SK-N-SH (cell line): Measurements from ENCODE around the gene CEP85. TPM values are rescaled to one million over a fixed set of nuclear protein-coding genes. Genes with fewer than 3 reads are reported as not detected.

Experiments
- CTCF ChIA-PET: fragments of 300-600, 350-600 bp; formaldehyde crosslinking; extraction: SDS; loops from one replicate; lab custom pipeline; 2021; lab: Yijun Ruan, JAX
- POLR2A ChIA-PET: fragments of 350-600 bp; sonication (Branson Sonifier 250); formaldehyde crosslinking; extraction: SDS; loops from one replicate; lab custom pipeline; 2020; ENCODE audit warnings: antibody characterized with exemption, inconsistent platforms; lab: Yijun Ruan, JAX
- DNase-seq: peaks from one replicate; pipeline ENCODE4 v3.0.0; 2012
- H2AFZ ChIP-seq: fragments of 200-600 bp; sonication (generic); 2 replicates; pipeline ENCODE4 v1.8.1; 2016; ENCODE audit warnings: antibody characterized with exemption, mild to moderate bottlenecking, low read depth
- H3F3A ChIP-seq: fragments of 200-600 bp; sonication (generic); replicated peaks from 2 replicates; pipeline ENCODE3; 2016; ENCODE audit warnings: antibody characterized with exemption, mild to moderate bottlenecking; ENCODE audit not compliant: insufficient read depth
- H3K27ac ChIP-seq, 2 experiments: fragments of 200-500 bp in 1 of 2; fragments of 200-600 bp in 1 of 2; sonication (Bioruptor generic) in 1 of 2; sonication (generic), shearing (Covaris generic) in 1 of 2; 2 replicates each; pipeline versions ENCODE4 v1.5.1 to v1.6.1; 2014 to 2016; ENCODE audit warnings: low read depth in 2 of 2, inconsistent platforms in 1 of 2, low read length in 1 of 2, mild to moderate bottlenecking in 1 of 2, mixed read lengths in 1 of 2
- H3K27me3 ChIP-seq: fragments of 200-600 bp; sonication (generic), shearing (Covaris generic); 2 replicates; pipeline ENCODE4 v1.6.1; 2016; ENCODE audit warnings: mixed run types; ENCODE audit not compliant: insufficient read depth
- H3K36me3 ChIP-seq, 2 experiments: fragments of 200-500 bp in 1 of 2; fragments of 200-600 bp in 1 of 2; sonication (Bioruptor generic) in 1 of 2; sonication (generic) in 1 of 2; replicated peaks in 1 of 2; 2 replicates each; pipeline versions ENCODE3 to v1.5.1; 2014 to 2016; ENCODE audit warnings: low read length in 1 of 2, mild to moderate bottlenecking in 1 of 2; ENCODE audit not compliant: insufficient read depth in 2 of 2, control insufficient read depth in 1 of 2
- H3K4me1 ChIP-seq, 2 experiments: fragments of 200-500 bp in 1 of 2; fragments of 200-600 bp in 1 of 2; sonication (Bioruptor generic) in 1 of 2; sonication (generic), shearing (Covaris generic) in 1 of 2; 2 replicates each; pipeline versions ENCODE4 v1.5.1 to v1.6.1; 2014 to 2016; ENCODE audit warnings: low read depth in 1 of 2, low read length in 1 of 2, mixed run types in 1 of 2; ENCODE audit not compliant: insufficient read depth in 2 of 2, control insufficient read depth in 1 of 2
- H3K4me2 ChIP-seq: fragments of 200-600 bp; sonication (generic), shearing (Covaris generic); 2 replicates; pipeline ENCODE4 v1.6.1; 2017; ENCODE audit warnings: mixed run types
- H3K4me3 ChIP-seq, 2 experiments: fragments of 200-500 bp in 1 of 2; fragments of 200-600 bp in 1 of 2; sonication (Bioruptor generic) in 1 of 2; sonication (generic), shearing (Covaris generic) in 1 of 2; 2 replicates each; pipeline versions ENCODE4 v1.5.1 to v1.8.1; 2014 to 2016; ENCODE audit warnings: low read depth in 2 of 2, inconsistent platforms in 1 of 2, low read length in 1 of 2, mild to moderate bottlenecking in 1 of 2, mixed read lengths in 1 of 2, moderate library complexity in 1 of 2
- H3K79me2 ChIP-seq: fragments of 200-600 bp; sonication (generic); 2 replicates; pipeline ENCODE4 v1.8.1; 2017; ENCODE audit warnings: mild to moderate bottlenecking; ENCODE audit not compliant: insufficient read depth
- H3K9ac ChIP-seq: fragments of 200-600 bp; sonication (generic); 2 replicates; pipeline ENCODE4 v1.6.1; 2017; ENCODE audit warnings: mixed run types
- H3K9me2 ChIP-seq: fragments of 200-600 bp; sonication (generic); 2 replicates; pipeline ENCODE4 v1.6.1; 2017; ENCODE audit warnings: mixed run types
- H3K9me3 ChIP-seq: fragments of 200-600 bp; sonication (generic); 2 replicates; pipeline ENCODE4 v1.6.1; 2017; ENCODE audit warnings: mixed run types, mild to moderate bottlenecking, moderate library complexity
- H4K20me1 ChIP-seq: fragments of 200-600 bp; sonication (generic); 2 replicates; pipeline ENCODE4 v1.6.1; 2017; ENCODE audit warnings: mild to moderate bottlenecking, mixed run types; ENCODE audit not compliant: insufficient read depth
- ELF1 ChIP-seq: IDR thresholded peaks from 2 replicates; pipeline ENCODE4 v1.4.0; 2012
- EP300 ChIP-seq, 2 experiments: IDR thresholded peaks; 2 replicates each; pipeline versions ENCODE4 v1.4.0 to v1.6.1; 2012; ENCODE audit warnings: borderline replicate concordance in 1 of 2, low read depth in 1 of 2, low read length in 1 of 2
- FOSL2 ChIP-seq: IDR thresholded peaks from 2 replicates; pipeline ENCODE4 v1.4.0; 2012; ENCODE audit warnings: low read depth, mild to moderate bottlenecking, moderate library complexity, borderline replicate concordance
- FOXM1 ChIP-seq: IDR thresholded peaks from 2 replicates; pipeline ENCODE4 v1.4.0; 2012; ENCODE audit warnings: low read depth, mild to moderate bottlenecking
- MEF2A ChIP-seq: IDR thresholded peaks from 2 replicates; pipeline ENCODE4 v1.4.0; 2012; ENCODE audit warnings: low read depth, borderline replicate concordance
- NRF1 ChIP-seq: IDR thresholded peaks from 2 replicates; pipeline ENCODE4 v1.6.1; 2012; ENCODE audit warnings: low read depth, mild to moderate bottlenecking, low read length
- RCOR1 ChIP-seq: fragments of 150-350 bp; IDR thresholded peaks from 2 replicates; pipeline ENCODE4 v1.6.1; 2017; ENCODE audit warnings: antibody characterized with exemption, low read length
- REST ChIP-seq: IDR thresholded peaks from 2 replicates; pipeline ENCODE4 v1.6.1; 2012; ENCODE audit warnings: mild to moderate bottlenecking, low read depth, low read length, moderate library complexity
- SIN3A ChIP-seq: IDR thresholded peaks from 2 replicates; pipeline ENCODE4 v1.6.1; 2012; ENCODE audit warnings: low read depth, mild to moderate bottlenecking, low read length, moderate library complexity, borderline replicate concordance
- SMC3 ChIP-seq: IDR thresholded peaks from 2 replicates; pipeline ENCODE4 v1.6.1; 2012; ENCODE audit warnings: low read depth, low read length, improper control_type of control experiment
- TEAD4 ChIP-seq: IDR thresholded peaks from 2 replicates; pipeline ENCODE4 v1.4.0; 2012; ENCODE audit warnings: mild to moderate bottlenecking, borderline replicate concordance; ENCODE audit not compliant: insufficient read depth
- WGBS: methylation state at CpG from one replicate; pipeline ENCODE4 v1.1.6; 2017; ENCODE audit warnings: low lambda C conversion rate; 5-methylcytosine and 5-hydroxymethylcytosine counted together
- polyA plus RNA-seq, 3 experiments: library from polyadenylated mRNA; depleted of rRNA; stranded (reverse); fragments of >200 nt; gene quantifications; 2 replicates each; pipeline ENCODE4 v1.2.3, GENCODE V29; 2012
- TF ChIP-seq, protein P1 (sequence below): IDR thresholded peaks from 2 replicates; pipeline ENCODE4 v1.4.0; 2012; ENCODE audit warnings: low read depth, borderline replicate concordance
- TF ChIP-seq, protein P2 (sequence below): fragments of 150-350 bp; IDR thresholded peaks from 2 replicates; pipeline ENCODE4 v1.6.1; 2016; ENCODE audit warnings: mild to moderate bottlenecking, low read depth, low read length

The CEP85 gene
- polyA plus RNA-seq, 1 of the 3 experiments (the other 2 are of a cell fraction): 12.1 TPM

DNA sequence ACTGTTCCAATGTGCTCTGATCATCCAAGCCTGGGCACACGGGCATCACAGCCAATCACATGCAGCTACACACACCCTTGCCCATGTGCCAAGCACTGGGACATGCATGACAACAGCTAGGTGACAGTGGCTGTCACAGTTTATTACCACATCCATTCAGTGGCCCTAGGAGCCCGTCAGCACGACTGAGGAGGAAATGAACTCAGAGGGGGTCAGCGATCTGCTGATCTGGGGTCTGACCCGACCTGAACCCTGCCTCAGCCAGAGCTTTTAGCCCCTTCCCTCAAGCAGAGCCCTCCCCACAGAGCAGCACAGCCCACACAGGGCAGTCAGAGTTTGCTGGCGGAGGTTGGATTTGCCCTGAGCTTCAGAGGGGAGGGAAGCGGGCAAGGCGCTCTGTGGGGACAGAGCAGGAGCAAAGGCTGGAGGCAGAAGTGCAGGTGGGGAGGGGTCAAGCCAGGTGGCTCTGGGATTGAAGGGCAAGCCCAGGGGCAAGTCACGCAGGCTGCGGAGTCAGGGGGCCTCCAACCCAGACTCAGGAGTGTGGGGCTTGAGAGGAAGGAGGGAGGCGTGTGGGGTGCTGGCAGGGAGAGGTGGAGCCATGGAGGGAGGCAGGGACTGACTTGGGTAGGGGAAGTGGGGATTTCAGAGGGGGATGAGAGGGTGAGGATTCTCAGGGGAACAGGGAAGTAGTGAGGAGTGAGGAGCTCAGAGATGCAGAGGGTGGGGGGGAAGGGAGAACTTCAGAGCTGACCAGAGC, 56.3 kb downstream of the CEP85 start:
- DNase-seq: no peak
- H3K4me1 ChIP-seq: peaks cover under 1 to 30% of the 10 kb centered on the region in 2 experiments; a peak in 2 of 4 replicates
- H3K36me3 ChIP-seq: no peaks in the 10 kb centered on the region
- peaks cover 5% of the 10 kb centered on the region for H3F3A ChIP-seq
- no peaks in the 10 kb centered on the region for H3K27me3 ChIP-seq
- H3K9ac ChIP-seq: no peak overlapping the region
- CTCF ChIA-PET: interaction anchor here (1.1 to 10.7 kb wide), 6 partner anchors 11 to 126 kb away, joined by 3 to 213 read pairs (median 14); partner anchors contain the start of genes CD52 and SH3BGRL3
- POLR2A ChIA-PET: interaction anchor here (2.7 kb wide), 1 partner anchor 10 kb away, joined by 10 read pairs; the partner anchor contains the start of gene SH3BGRL3
- no peak overlapping the region for H2AFZ ChIP-seq
- no peaks in the 10 kb centered on the region for H3K9me3 ChIP-seq
- H3K27ac ChIP-seq: peak overlapping the region in 1 of 2 experiments; percentile 31; a peak in 1 of 4 replicates
- no peak overlapping the region for H3K4me3 ChIP-seq
- 90% methylated on average over 7 of the region's 11 CpGs for WGBS
- peaks cover 2% of the 10 kb centered on the region; the same call in 1 of the 2 replicates for H3K79me2 ChIP-seq
- no peaks in the 10 kb centered on the region for H4K20me1 ChIP-seq
- H3K4me2 ChIP-seq: no peak overlapping the region
- no peaks in the 10 kb centered on the region for H3K9me2 ChIP-seq
- TF ChIP-seq FOXM1 (no peak), NRF1 (no peak)

DNA sequence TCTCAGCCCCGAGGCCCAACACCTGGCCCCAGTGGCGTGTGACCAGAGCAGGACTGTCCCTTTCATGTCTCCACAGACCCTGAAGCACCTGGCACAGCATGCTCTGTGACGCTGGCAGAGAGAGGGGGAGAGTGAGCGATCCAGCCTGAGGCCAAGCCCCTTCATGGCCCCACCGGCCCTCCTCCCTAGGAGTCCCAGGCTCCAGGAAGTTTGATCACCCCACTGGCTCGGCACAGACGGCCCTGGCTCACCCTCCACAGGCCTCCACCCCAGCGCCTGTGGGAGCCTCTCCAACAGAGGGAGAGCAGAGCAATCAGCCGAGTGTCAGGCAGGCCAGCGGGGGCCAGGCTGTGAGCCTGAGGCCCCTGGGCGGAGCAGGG, 56.9 kb downstream of the CEP85 start:
- no peaks in the 10 kb centered on the region for H3K36me3 ChIP-seq
- H3K9ac ChIP-seq: no peak overlapping the region
- DNase-seq: peak; percentile 59
- peak in 1 of 2 experiments; percentile 21; a peak in 1 of 4 replicates for TF ChIP-seq EP300 (IDR thresholded peaks at IDR 0.05; ENCODE audit: borderline replicate concordance in 1 of 2, low read depth in 1 of 2, low read length in 1 of 2)
- no peak for TF ChIP-seq MEF2A
- TF ChIP-seq, all 33 proteins: peak for 1
- POLR2A ChIA-PET: no interaction called here
- H3K9me2 ChIP-seq: no peaks in the 10 kb centered on the region
- H3K27me3 ChIP-seq: no peaks in the 10 kb centered on the region
- no peak overlapping the region for H3K4me2 ChIP-seq
- H4K20me1 ChIP-seq: no peaks in the 10 kb centered on the region
- 81% methylated on average over 10 of the region's 11 CpGs for WGBS
- peak overlapping the region in 1 of 2 experiments; percentile 9; a peak in 1 of 4 replicates for H3K27ac ChIP-seq
- no peaks in the 10 kb centered on the region for H3K79me2 ChIP-seq
- H3F3A ChIP-seq: peaks cover 4% of the 10 kb centered on the region
- no peak overlapping the region for H3K4me3 ChIP-seq
- H3K4me1 ChIP-seq: peaks cover 0 to 30% of the 10 kb centered on the region in 2 experiments; a peak in 1 of 4 replicates
- H2AFZ ChIP-seq: no peak overlapping the region
- CTCF ChIA-PET: interaction anchor here (1.1 to 10.7 kb wide), 6 partner anchors 11 to 126 kb away, joined by 3 to 213 read pairs (median 14); partner anchors contain the start of genes CD52 and SH3BGRL3
- no peaks in the 10 kb centered on the region for H3K9me3 ChIP-seq

- Histone ChIP-seq H3K4me1 (peaks cover 0 to 30% of the 10 kb centered on the region in 2 experiments; a peak in 1 of 4 replicates), H3K79me2 (no peaks in the 10 kb centered on the region), H3K27ac (peak overlapping the region in 1 of 2 experiments; percentile 9; a peak in 1 of 4 replicates), H4K20me1 (no peaks in the 10 kb centered on the region), H3K27me3 (no peaks in the 10 kb centered on the region), H3F3A (no peaks in the 10 kb centered on the region), H2AFZ (no peak overlapping the region), H3K4me3 (no peak overlapping the region), H3K9ac (no peak overlapping the region), H3K36me3 (no peaks in the 10 kb centered on the region), H3K4me2 (no peak overlapping the region), H3K9me3 (no peaks in the 10 kb centered on the region), H3K9me2 (no peaks in the 10 kb centered on the region)
- WGBS: 80% methylated on average over 1 of the region's 3 CpGs
- POLR2A ChIA-PET: no interaction called here
- CTCF ChIA-PET: interaction anchor here (1.1 to 10.7 kb wide), 5 partner anchors 12 to 73 kb away, joined by 3 to 213 read pairs (median 9); partner anchors contain the start of genes CD52 and SH3BGRL3
- DNase-seq: no peak
- no peak for TF ChIP-seq RCOR1
- no peak for TF ChIP-seq FOSL2
- TF ChIP-seq ELF1: no peak
- no peak for TF ChIP-seq EP300 (IDR thresholded peaks at IDR 0.05; ENCODE audit: borderline replicate concordance in 1 of 2, low read depth in 1 of 2, low read length in 1 of 2)
- TF ChIP-seq SIN3A: no peak
- no peak for TF ChIP-seq MEF2A
- TF ChIP-seq REST: no peak
- TF ChIP-seq, protein P1, sequence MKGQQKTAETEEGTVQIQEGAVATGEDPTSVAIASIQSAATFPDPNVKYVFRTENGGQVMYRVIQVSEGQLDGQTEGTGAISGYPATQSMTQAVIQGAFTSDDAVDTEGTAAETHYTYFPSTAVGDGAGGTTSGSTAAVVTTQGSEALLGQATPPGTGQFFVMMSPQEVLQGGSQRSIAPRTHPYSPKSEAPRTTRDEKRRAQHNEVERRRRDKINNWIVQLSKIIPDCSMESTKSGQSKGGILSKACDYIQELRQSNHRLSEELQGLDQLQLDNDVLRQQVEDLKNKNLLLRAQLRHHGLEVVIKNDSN: no peak
- TF ChIP-seq, protein P2, sequence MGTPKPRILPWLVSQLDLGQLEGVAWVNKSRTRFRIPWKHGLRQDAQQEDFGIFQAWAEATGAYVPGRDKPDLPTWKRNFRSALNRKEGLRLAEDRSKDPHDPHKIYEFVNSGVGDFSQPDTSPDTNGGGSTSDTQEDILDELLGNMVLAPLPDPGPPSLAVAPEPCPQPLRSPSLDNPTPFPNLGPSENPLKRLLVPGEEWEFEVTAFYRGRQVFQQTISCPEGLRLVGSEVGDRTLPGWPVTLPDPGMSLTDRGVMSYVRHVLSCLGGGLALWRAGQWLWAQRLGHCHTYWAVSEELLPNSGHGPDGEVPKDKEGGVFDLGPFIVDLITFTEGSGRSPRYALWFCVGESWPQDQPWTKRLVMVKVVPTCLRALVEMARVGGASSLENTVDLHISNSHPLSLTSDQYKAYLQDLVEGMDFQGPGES: no peak
- no peak for TF ChIP-seq FOXM1
- no peak for TF ChIP-seq TEAD4
- TF ChIP-seq SMC3: no peak
These were observed 57.4 kb downstream of the CEP85 start for GRCh38 chr1:26291433-26291832.
